Skeletal muscle tissue (tissue), 4 donors: Measurements from ENCODE around the gene MBD3L2B. TPM values are rescaled to one million over a fixed set of nuclear protein-coding genes. Genes with fewer than 3 reads are reported as not detected.
"Not testable (repeated sequence)": the region's sequence is repeated elsewhere in the genome, so short reads cannot be mapped to it uniquely, and the experiment has no call there.

Experiments used
- H3K27ac ChIP-seq: one replicate; pipeline ENCODE4 v1.7.0; 2013; ENCODE audit warnings: mild to moderate bottlenecking, low read depth, low read length, inconsistent platforms
- H3K27me3 ChIP-seq, 3 donors: one replicate each; pipeline ENCODE4 v1.7.0; 2013; ENCODE audit warnings: low read length in 3 of 3; ENCODE audit not compliant: control insufficient read depth in 3 of 3, insufficient read depth in 3 of 3
- H3K36me3 ChIP-seq, 3 donors: one replicate each; pipeline ENCODE4 v1.7.0; 2013; ENCODE audit warnings: low read length in 3 of 3; ENCODE audit not compliant: control insufficient read depth in 3 of 3, insufficient read depth in 3 of 3
- H3K4me1 ChIP-seq, 3 donors: one replicate each; pipeline ENCODE4 v1.7.0; 2013; ENCODE audit warnings: low read length in 3 of 3, mild to moderate bottlenecking in 3 of 3; ENCODE audit not compliant: control insufficient read depth in 3 of 3, insufficient read depth in 3 of 3
- H3K4me3 ChIP-seq, 3 donors: one replicate each; pipeline ENCODE4 v1.7.0; 2013; ENCODE audit warnings: low read length in 3 of 3
- H3K9ac ChIP-seq, 3 donors: one replicate each; pipeline ENCODE4 v1.7.0; 2013; ENCODE audit warnings: low read length in 3 of 3, mild to moderate bottlenecking in 3 of 3, moderate library complexity in 2 of 3, low read depth in 1 of 3
- H3K9me3 ChIP-seq, 3 donors: one replicate each; pipeline ENCODE4 v1.7.0; 2013; ENCODE audit warnings: low read length in 3 of 3; ENCODE audit not compliant: control insufficient read depth in 3 of 3
- total RNA-seq: library from RNA; depleted of rRNA; stranded (reverse); fragments of >200 nt; gene quantifications from one replicate; pipeline ENCODE4 v1.2.3, GENCODE V29; 2014
- donor health status: Osteomylitis.

Gene MBD3L2B
- total RNA-seq = not detected

GRCh38 chr19:7021331-7021730 lies at the start of gene MBD3L2B:
MBD3L2B (minus strand) TSS chr19:7021431; CDS start chr19:7021397, 34 bp downstream.
- not testable (repeated sequence) for H3K9ac ChIP-seq, H3K9me3 ChIP-seq, H3K36me3 ChIP-seq, H3K4me3 ChIP-seq, H3K27me3 ChIP-seq, H3K4me1 ChIP-seq, H3K27ac ChIP-seq

- Histone ChIP-seq H3K9me3 (no peaks in the 10 kb centered on the region), H3K27ac (peak overlapping the region; percentile 67), H3K27me3 (no peaks in the 10 kb centered on the region), H3K9ac (peak overlapping the region; percentile 87 to 93 (median 87)), H3K4me1 (peaks cover 4 to 14% (median 7%) of the 10 kb centered on the region in 3 donors), H3K4me3 (peak overlapping the region; percentile 95 to 97 (median 96)), H3K36me3 (peaks cover 21 to 27% (median 27%) of the 10 kb centered on the region in 3 donors)
These were observed 48.6 kb upstream of the MBD3L2B start for GRCh38 chr19:7069904-7070226.

GRCh38 chr19:7069042-7069903 lies 48.0 kb upstream of the MBD3L2B start, which contains the start of gene ZNF557:
ZNF557 (plus strand) TSS chr19:7069703; CDS start chr19:7075075, 5,372 bp downstream.
- H3K36me3 ChIP-seq = peaks cover 20 to 24% (median 21%) of the 10 kb centered on the region in 3 donors
- peak within 1 kb of the TSS; percentile 67 for H3K27ac ChIP-seq
- peak within 1 kb of the TSS; percentile 95 to 97 (median 96) for H3K4me3 ChIP-seq

GRCh38 chr19:7068599-7068998 lies 47.4 kb upstream of the MBD3L2B start:
- Histone ChIP-seq H3K9me3 (no peaks in the 10 kb centered on the region), H3K27me3 (no peaks in the 10 kb centered on the region), H3K4me3 (peak overlapping the region; percentile 58 to 75 (median 60)), H3K9ac (no peak overlapping the region), H3K27ac (no peak overlapping the region), H3K36me3 (peaks cover 16 to 21% (median 18%) of the 10 kb centered on the region in 3 donors), H3K4me1 (peaks cover 4 to 14% (median 7%) of the 10 kb centered on the region in 3 donors)

More at GRCh38 chr19:7069042-7069903, 48.0 kb upstream of the MBD3L2B start, which contains the start of gene ZNF557:
- Histone ChIP-seq H3K9me3 (no peaks in the 10 kb centered on the region), H3K27me3 (no peaks in the 10 kb centered on the region), H3K4me1 (peaks cover 4 to 14% (median 7%) of the 10 kb centered on the region in 3 donors), H3K9ac (peak within 1 kb of the TSS; percentile 87 to 93 (median 87))

GRCh38 chr19:7067716-7068115 lies 46.5 kb upstream of the MBD3L2B start:
- no peak overlapping the region for H3K9ac ChIP-seq
- no peak overlapping the region for H3K27ac ChIP-seq
- no peaks in the 10 kb centered on the region for H3K9me3 ChIP-seq
- H3K27me3 ChIP-seq = no peaks in the 10 kb centered on the region
- H3K36me3 ChIP-seq = peaks cover 10 to 13% (median 12%) of the 10 kb centered on the region in 3 donors
- no peak overlapping the region for H3K4me3 ChIP-seq
- H3K4me1 ChIP-seq = peaks cover 4 to 14% (median 7%) of the 10 kb centered on the region in 3 donors

GRCh38 chr19:7067122-7067521 lies 45.9 kb upstream of the MBD3L2B start:
- H3K36me3 ChIP-seq, H3K9me3 ChIP-seq, H3K27ac ChIP-seq, H3K27me3 ChIP-seq, H3K4me3 ChIP-seq, H3K9ac ChIP-seq: not testable (repeated sequence)
- H3K4me1 ChIP-seq = peaks cover 4 to 14% (median 7%) of the 10 kb centered on the region in 3 donors

GRCh38 chr19:7063764-7064418 lies 42.7 kb upstream of the MBD3L2B start:
- Histone ChIP-seq H3K4me1 (no peaks in the 10 kb centered on the region), H3K27me3 (no peaks in the 10 kb centered on the region), H3K4me3 (no peak overlapping the region), H3K27ac (no peak overlapping the region), H3K9ac (no peak overlapping the region), H3K36me3 (no peaks in the 10 kb centered on the region), H3K9me3 (no peaks in the 10 kb centered on the region)

GRCh38 chr19:7063339-7063738 lies 42.1 kb upstream of the MBD3L2B start:
- no peak overlapping the region for H3K9ac ChIP-seq
- H3K27me3 ChIP-seq = no peaks in the 10 kb centered on the region
- H3K4me1 ChIP-seq = no peaks in the 10 kb centered on the region
- no peaks in the 10 kb centered on the region for H3K9me3 ChIP-seq
- H3K27ac ChIP-seq = no peak overlapping the region
- no peak overlapping the region for H3K4me3 ChIP-seq
- H3K36me3 ChIP-seq = no peaks in the 10 kb centered on the region

GRCh38 chr19:7059977-7060376 lies 38.7 kb upstream of the MBD3L2B start:
- H3K9me3 ChIP-seq, H3K36me3 ChIP-seq, H3K27ac ChIP-seq, H3K4me1 ChIP-seq, H3K4me3 ChIP-seq, H3K27me3 ChIP-seq, H3K9ac ChIP-seq: not testable (repeated sequence)

GRCh38 chr19:7058576-7058975 lies 37.3 kb upstream of the MBD3L2B start, which contains the start of gene MBD3L3:
MBD3L3 (minus strand) TSS chr19:7058676; CDS start chr19:7058605, 71 bp downstream.
- not testable (repeated sequence) for H3K4me3 ChIP-seq, H3K36me3 ChIP-seq, H3K27ac ChIP-seq, H3K27me3 ChIP-seq, H3K9me3 ChIP-seq, H3K9ac ChIP-seq, H3K4me1 ChIP-seq
